Kidney epithelial cell (primary cell): ENCODE results near the gene STUM. TPM values are rescaled to one million over a fixed set of nuclear protein-coding genes. Genes with fewer than 3 reads are reported as not detected.

Experiments
- DNase-seq: peaks from one replicate; pipeline ENCODE4 v3.0.0-alpha.2; 2010; ENCODE audit warnings: low read depth
- H3K27me3 ChIP-seq: 2 replicates; pipeline ENCODE4 v1.6.0; 2011; ENCODE audit warnings: low read length; ENCODE audit not compliant: control insufficient read depth, insufficient read depth
- H3K36me3 ChIP-seq: 2 replicates; pipeline ENCODE4 v1.5.1; 2011; ENCODE audit warnings: low read length; ENCODE audit not compliant: control insufficient read depth, insufficient read depth
- H3K4me3 ChIP-seq: 2 replicates; pipeline ENCODE4 v1.5.1; 2011; ENCODE audit warnings: low read depth, mild to moderate bottlenecking, control low read depth, low read length
- CTCF ChIP-seq: IDR thresholded peaks from 2 replicates; pipeline ENCODE4 v1.5.1; 2011; ENCODE audit warnings: mild to moderate bottlenecking, moderate library complexity, low read length, control low read depth, inconsistent platforms; ENCODE audit not compliant: insufficient read depth, poor library complexity, severe bottlenecking
- total RNA-seq: library from RNA; depleted of rRNA; stranded (reverse); fragments of >200 nt; gene quantifications from 2 replicates; pipeline ENCODE4 v1.2.3, GENCODE V29; 2015

The STUM gene
- total RNA-seq, 1 donor from 2014 or later: 0.04 TPM

GRCh38 chr1:226653311-226653921, 104.9 kb downstream of the STUM start:
- Histone ChIP-seq H3K36me3 (no peaks in the 10 kb centered on the region), H3K27me3 (no peaks in the 10 kb centered on the region), H3K4me3 (no peak overlapping the region)
- TF ChIP-seq CTCF: no peak
- no peak for DNase-seq

DNA sequence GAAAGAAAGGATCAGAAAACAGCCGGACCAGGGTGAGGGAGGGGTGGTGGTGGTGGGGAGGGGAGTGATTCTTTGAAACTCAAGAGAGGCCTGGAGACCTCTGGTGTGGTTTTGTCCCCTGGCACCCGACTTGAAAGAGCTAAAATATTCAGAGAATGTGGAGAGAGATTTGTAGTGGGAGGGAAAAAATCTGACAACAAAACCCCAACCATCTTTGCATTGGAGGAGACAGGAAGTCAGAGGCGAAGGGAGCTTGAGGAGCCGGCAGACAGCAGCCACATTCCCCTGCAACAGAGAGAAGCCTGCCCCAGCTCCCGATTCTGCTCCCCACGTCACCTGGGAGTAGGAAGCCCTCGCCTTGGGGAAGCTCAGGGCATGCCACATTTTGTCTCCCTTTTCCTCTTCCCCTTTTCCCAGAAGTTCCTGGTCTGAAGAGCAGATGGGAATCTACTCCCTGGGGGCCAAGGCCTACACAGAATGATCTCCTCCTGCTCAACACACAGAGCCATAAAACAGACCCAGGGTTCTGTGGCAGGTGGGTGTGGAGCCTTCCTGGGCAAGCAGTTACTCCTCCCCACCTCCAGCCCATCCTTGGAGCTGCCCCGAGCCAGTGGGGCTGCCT, 105.6 kb downstream of the STUM start:
- H3K27me3 ChIP-seq: no peaks in the 10 kb centered on the region
- no peak overlapping the region for H3K4me3 ChIP-seq
- no peak for TF ChIP-seq CTCF
- DNase-seq: no peak
- H3K36me3 ChIP-seq: no peaks in the 10 kb centered on the region

GRCh38 chr1:226654668-226655055, 106.1 kb downstream of the STUM start:
- no peak for TF ChIP-seq CTCF
- no peaks in the 10 kb centered on the region for H3K36me3 ChIP-seq
- DNase-seq: no peak
- H3K27me3 ChIP-seq: no peaks in the 10 kb centered on the region
- no peak overlapping the region for H3K4me3 ChIP-seq

DNA sequence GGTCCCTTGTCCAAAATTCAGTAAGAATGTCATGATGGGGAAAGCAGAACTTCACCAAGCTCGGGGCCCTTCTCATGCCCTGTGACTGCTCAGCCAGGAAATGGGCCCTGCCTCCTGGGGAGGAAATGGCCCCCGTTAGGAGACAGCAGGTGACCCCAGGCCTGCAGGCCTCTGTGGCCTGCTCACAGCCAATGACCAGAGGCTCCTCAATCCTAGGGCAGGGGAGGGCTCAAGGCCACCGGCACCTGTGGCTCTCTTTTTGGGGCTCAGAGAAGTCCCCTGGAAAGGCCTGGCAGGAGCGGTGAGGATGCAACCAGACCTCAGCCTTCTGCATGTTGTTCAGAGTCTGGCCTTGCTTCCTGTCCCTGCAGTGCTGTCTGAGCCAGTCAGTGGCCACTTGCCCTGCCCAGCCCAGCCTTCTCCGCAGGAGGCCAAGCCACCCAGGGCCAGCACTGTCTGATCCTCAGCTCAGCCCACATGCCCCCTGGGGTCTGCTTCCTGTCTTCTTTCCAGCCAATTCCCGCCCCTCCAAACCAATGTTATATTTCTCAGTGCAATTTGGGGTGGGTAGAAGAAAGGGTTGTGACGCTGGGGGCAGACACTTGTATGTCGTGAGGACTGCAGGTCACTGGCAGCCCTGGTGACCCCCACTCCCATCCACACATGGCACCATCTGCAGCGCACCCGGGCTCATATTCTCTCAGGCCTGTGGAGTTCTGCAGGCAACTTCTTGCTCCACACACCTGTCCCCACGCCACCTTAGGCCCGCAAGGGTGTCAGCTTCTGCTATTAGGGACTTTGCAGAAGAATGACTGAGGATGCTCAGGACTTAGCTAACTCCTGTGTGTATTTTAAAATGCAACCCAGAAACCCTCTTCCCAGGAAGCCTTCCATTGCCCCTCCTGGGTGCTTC, 106.9 kb downstream of the STUM start:
- TF ChIP-seq CTCF: no peak
- no peak for DNase-seq
- H3K36me3 ChIP-seq: no peaks in the 10 kb centered on the region
- H3K27me3 ChIP-seq: no peaks in the 10 kb centered on the region
- no peak overlapping the region for H3K4me3 ChIP-seq

DNA sequence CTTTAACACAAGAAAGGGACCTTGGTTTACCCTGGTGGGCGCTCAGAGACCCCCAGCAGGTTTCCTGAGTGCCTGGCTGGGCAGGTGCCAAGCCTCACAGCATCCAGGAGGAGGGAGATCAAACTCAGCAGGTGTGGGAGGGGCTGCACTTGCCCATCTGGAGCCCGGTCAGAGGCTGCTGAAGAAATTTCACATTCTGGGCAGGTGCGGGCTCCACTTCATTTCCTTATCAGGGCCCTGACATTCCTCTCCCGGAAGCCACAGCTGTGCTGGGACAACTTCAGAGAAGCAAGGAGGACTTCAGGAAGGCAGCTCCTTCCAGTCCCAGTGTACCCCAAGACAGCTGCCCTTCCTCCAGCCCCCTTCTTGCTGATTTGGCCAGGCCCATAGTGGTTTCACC, 107.6 kb downstream of the STUM start:
- Histone ChIP-seq H3K36me3 (no peaks in the 10 kb centered on the region), H3K4me3 (no peak overlapping the region), H3K27me3 (no peaks in the 10 kb centered on the region)
- no peak for TF ChIP-seq CTCF
- DNase-seq: no peak
